ENCODE data around the gene LINGO4. TPM values are rescaled to one million over a fixed set of nuclear protein-coding genes. Genes with fewer than 3 reads are reported as not detected.
A peak's percentile ranks its signal among the peaks of the same experiment; 100 is the strongest.
"Not testable (repeated sequence)": the region's sequence is repeated elsewhere in the genome, so short reads cannot be mapped to it uniquely, and the experiment has no call there.

LINGO4 gene
- total RNA-seq, 2 donors from 2014 or later: 1.3 to 4.0 TPM

DNA sequence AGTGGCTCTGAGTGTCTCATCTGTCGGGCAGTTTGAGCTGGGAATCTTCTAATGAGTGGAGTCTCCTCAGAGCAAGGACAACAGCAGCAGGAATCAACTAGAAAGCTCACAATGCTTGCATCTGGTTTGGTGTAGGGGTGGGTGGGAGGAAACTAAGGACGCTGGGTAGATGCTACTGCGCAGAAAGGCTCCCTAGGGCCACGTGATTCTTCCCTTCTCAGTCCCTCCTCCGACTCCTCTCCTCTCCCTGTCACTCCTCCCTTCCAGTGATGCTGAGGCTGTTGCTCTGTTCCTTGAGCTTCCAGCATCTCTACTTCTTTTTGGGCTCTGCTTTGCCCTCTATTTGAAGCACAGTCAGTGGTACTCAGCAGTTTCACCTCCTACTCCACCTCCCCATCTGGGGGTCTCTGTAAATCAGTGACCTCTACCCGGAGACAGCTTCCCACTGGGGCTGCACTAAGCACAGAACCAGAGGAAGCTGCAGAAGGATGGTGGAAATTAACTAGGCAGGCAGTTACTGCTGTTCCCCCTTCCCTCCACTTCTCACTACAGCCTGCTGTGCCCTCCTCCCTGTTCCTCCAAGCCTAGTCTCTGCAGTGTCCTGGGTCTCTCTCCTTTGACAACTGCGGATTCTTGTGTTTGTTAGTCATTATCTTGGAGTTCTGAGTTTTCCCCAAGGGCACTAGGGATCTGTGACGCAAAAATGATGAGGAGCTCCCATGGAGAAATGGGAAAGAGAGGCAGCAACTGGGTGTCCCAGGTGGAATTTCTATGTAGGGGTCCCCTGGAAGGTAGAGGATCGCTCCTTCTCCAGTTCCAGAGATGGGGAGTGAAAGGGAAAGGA lies 5.8 kb downstream of the LINGO4 start:
- no peak for ATAC-seq (replicated peaks)
- peak overlapping the region; percentile 6 for H3K27ac Mint-ChIP-seq
- H3K27me3 Mint-ChIP-seq: no peaks in the 10 kb centered on the region
- peaks cover 1% of the 10 kb centered on the region for H3K36me3 Mint-ChIP-seq (ENCODE audit: low read depth)
- peaks cover 30% of the 10 kb centered on the region for H3K4me1 Mint-ChIP-seq
- H3K4me3 Mint-ChIP-seq: no peak overlapping the region
- H3K9me3 Mint-ChIP-seq: no peaks in the 10 kb centered on the region

GRCh38 chr1:151798571-151798970 lies 6.6 kb downstream of the LINGO4 start:
- Mint-ChIP-seq H3K27ac (no peak overlapping the region), H3K4me1 (peaks cover 28% of the 10 kb centered on the region), H3K9me3 (no peaks in the 10 kb centered on the region), H3K27me3 (no peaks in the 10 kb centered on the region), H3K4me3 (no peak overlapping the region), H3K36me3 (ENCODE audit: low read depth) (peaks cover 4% of the 10 kb centered on the region)
- peak; percentile 43 for ATAC-seq (replicated peaks)

GRCh38 chr1:151790940-151791651 lies 14.1 kb downstream of the LINGO4 start:
- H3K4me1 Mint-ChIP-seq: peaks cover 10% of the 10 kb centered on the region
- H3K27me3 Mint-ChIP-seq: no peaks in the 10 kb centered on the region
- peak overlapping the region; percentile 95 for H3K4me3 Mint-ChIP-seq
- peak overlapping the region; percentile 87 for H3K27ac Mint-ChIP-seq
- H3K36me3 Mint-ChIP-seq (ENCODE audit: low read depth): peaks cover 4% of the 10 kb centered on the region
- ATAC-seq (replicated peaks): peak; percentile 1
- no peaks in the 10 kb centered on the region for H3K9me3 Mint-ChIP-seq

DNA sequence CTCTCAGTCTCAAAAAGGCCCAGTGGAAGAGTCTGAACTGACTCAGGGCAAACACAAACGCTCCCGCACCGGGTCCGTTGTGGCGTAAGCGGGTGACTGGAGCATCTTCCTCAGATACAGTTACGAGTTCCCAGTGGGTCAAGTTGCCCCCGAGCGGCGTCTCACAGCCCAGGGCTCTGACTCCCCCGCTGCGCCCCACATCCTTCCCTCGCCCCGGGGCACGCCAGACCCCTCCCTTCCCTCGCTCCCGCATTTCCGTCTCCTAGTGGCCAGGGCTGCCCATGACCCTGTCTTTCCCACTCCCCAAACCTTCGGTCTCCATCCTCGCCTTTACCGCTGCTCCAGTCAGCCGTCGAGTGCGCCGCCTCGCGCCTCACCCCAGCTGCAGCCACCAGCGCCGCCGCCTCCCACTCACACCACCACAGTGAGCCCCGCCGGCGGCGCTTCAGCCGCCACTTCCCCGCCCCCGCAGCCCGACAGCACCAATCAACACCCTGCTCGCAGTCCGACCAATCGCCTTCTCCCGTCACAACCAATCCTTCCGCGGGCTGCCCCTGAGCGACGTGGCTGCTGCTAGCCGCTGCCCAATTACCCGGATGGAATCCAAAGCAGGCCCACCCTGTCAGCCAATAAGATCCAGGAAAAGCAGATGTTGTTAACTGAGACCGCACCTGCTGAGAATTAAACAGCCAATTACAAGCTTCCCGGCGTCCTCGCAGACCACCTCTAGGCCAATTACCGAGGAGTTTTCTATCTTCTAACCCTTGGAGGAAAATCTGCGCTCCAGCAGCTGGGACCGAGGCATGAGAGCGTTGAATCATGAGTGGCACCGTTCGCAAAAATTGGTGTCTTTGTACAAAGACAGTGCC lies 14.9 kb downstream of the LINGO4 start, which contains the start of gene TDRKH:
TDRKH (minus strand) TSS at position 430 of the 869 bp plus-strand sequence. CDS start 7,478 bp downstream, outside the sequence.
- peak within 1 kb of the TSS; percentile 95 for H3K4me3 Mint-ChIP-seq
- peaks cover 10% of the 10 kb centered on the region for H3K4me1 Mint-ChIP-seq
- H3K27me3 Mint-ChIP-seq: no peaks in the 10 kb centered on the region
- H3K9me3 Mint-ChIP-seq: no peaks in the 10 kb centered on the region
- peak within 1 kb of the TSS; percentile 87 for H3K27ac Mint-ChIP-seq
- peak; percentile 98 for ATAC-seq (replicated peaks)
- peaks cover 4% of the 10 kb centered on the region for H3K36me3 Mint-ChIP-seq (ENCODE audit: low read depth)

DNA sequence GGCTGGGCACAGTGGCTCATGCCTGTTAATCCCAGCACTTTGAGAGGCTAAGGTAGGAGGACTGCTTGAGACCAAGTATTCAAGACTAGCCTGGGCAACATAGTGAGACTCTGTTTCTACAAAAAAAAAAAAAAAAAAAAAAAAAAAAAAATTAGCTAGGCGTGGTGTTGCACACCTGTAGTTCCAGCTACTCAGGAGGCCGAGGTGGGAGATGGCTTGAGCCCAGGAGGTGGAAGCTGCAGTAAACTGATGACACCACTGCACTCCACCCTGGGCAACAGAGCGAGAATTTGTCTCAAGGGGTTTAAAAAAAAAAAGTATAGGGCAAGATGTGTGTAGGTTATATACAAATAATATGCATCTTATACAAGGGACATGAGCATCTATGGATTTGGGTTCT lies 17.5 kb downstream of the LINGO4 start:
- no peak for ATAC-seq (replicated peaks)
- no peaks in the 10 kb centered on the region for H3K36me3 Mint-ChIP-seq (ENCODE audit: low read depth)
- H3K4me1 Mint-ChIP-seq: peaks cover 10% of the 10 kb centered on the region
- no peaks in the 10 kb centered on the region for H3K9me3 Mint-ChIP-seq
- H3K27ac Mint-ChIP-seq: no peak overlapping the region
- H3K27me3 Mint-ChIP-seq: no peaks in the 10 kb centered on the region
- H3K4me3 Mint-ChIP-seq: no peak overlapping the region

DNA sequence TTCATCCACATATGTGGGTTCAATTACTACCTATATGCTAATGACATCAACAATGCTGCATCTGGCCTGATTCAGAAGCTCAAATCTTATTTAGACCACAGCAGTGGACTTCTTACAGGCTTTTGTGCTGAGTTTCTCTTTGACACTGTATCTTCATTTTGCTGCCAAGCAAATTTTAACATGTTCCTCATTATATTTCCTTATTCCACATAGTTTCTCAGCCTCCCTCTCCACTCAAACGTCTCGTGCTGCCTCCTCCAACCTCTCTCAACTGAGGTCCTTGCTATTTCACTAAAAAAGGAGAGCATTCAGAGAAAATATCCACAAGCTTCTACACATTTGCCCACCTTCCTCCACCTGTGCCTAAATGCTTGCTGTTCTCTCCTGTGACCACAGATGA lies 21.4 kb downstream of the LINGO4 start:
- H3K36me3 Mint-ChIP-seq (ENCODE audit: low read depth): peaks cover 32% of the 10 kb centered on the region
- H3K9me3 Mint-ChIP-seq: no peaks in the 10 kb centered on the region
- H3K4me1 Mint-ChIP-seq: peaks cover 3% of the 10 kb centered on the region
- H3K4me3 Mint-ChIP-seq: no peak overlapping the region
- ATAC-seq (replicated peaks): no peak
- no peak overlapping the region for H3K27ac Mint-ChIP-seq
- H3K27me3 Mint-ChIP-seq: no peaks in the 10 kb centered on the region

- no peak for ATAC-seq (replicated peaks)
- Mint-ChIP-seq H3K36me3 (ENCODE audit: low read depth) (peaks cover 42% of the 10 kb centered on the region), H3K27ac (no peak overlapping the region), H3K4me3 (no peak overlapping the region), H3K9me3 (no peaks in the 10 kb centered on the region), H3K27me3 (no peaks in the 10 kb centered on the region), H3K4me1 (no peaks in the 10 kb centered on the region)
Observed at GRCh38 chr1:151782741-151783140, 22.5 kb downstream of the LINGO4 start.

- not testable (repeated sequence) for H3K4me3 Mint-ChIP-seq; ATAC-seq (replicated peaks); H3K27me3 Mint-ChIP-seq; H3K4me1 Mint-ChIP-seq; H3K27ac Mint-ChIP-seq; H3K9me3 Mint-ChIP-seq
- peaks cover 46% of the 10 kb centered on the region for H3K36me3 Mint-ChIP-seq (ENCODE audit: low read depth)
Observed at GRCh38 chr1:151782026-151782425, 23.2 kb downstream of the LINGO4 start.

DNA sequence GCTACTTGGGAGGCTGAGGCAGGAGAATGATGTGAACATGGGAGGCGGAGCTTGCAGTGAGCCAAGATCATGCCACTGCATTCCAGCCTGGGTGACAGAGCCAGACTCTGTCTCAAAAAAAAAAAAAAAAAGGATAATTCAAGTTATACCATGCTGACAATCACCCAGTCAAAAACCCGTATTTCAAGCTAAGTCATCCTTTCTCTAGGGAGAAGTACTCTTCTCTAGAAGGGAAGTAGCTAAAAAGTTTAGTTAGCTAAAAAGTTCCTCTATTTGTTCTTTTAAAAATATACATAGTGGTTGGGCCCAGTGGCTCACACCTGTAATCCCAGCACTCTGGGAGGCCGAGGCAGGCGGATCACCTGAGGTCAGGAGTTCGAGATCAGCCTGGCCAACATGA lies 24.5 kb downstream of the LINGO4 start:
- not testable (repeated sequence) for H3K27ac Mint-ChIP-seq; H3K4me1 Mint-ChIP-seq; H3K9me3 Mint-ChIP-seq; H3K27me3 Mint-ChIP-seq; H3K4me3 Mint-ChIP-seq; ATAC-seq (replicated peaks)
- peaks cover 58% of the 10 kb centered on the region for H3K36me3 Mint-ChIP-seq (ENCODE audit: low read depth)

- Mint-ChIP-seq H3K4me1 (no peaks in the 10 kb centered on the region), H3K9me3 (no peaks in the 10 kb centered on the region), H3K27ac (peak overlapping the region; percentile 39), H3K27me3 (no peaks in the 10 kb centered on the region), H3K36me3 (ENCODE audit: low read depth) (peaks cover 67% of the 10 kb centered on the region), H3K4me3 (no peak overlapping the region)
- ATAC-seq (replicated peaks): no peak
Observed at GRCh38 chr1:151779852-151780251, 25.4 kb downstream of the LINGO4 start.

DNA sequence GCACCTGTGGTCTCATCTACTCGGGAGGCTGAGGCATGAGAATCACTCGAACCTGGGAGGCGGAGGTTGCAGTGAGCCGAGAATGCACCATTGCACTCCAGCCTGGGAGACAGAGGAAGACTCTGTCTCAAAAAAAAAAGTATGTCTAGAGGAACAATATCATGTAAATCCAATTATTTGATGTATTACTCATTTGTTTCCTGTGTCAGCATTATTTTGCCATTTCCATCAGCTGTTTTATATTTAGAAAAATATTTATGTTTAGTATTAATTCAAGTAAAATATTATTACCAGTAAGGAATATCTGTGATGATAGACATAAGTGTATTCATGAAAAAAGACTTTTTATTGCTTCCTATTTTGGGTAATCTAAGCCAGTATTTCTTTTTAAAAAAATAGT lies 27.9 kb downstream of the LINGO4 start:
- Mint-ChIP-seq H3K27me3 (no peaks in the 10 kb centered on the region), H3K9me3 (no peaks in the 10 kb centered on the region), H3K4me3 (no peak overlapping the region), H3K36me3 (ENCODE audit: low read depth) (peaks cover 85% of the 10 kb centered on the region), H3K4me1 (no peaks in the 10 kb centered on the region), H3K27ac (no peak overlapping the region)
- ATAC-seq (replicated peaks): no peak

- H3K4me1 Mint-ChIP-seq: no peaks in the 10 kb centered on the region
- ATAC-seq (replicated peaks): no peak
- no peaks in the 10 kb centered on the region for H3K9me3 Mint-ChIP-seq
- H3K27ac Mint-ChIP-seq: no peak overlapping the region
- H3K36me3 Mint-ChIP-seq (ENCODE audit: low read depth): peaks cover 83% of the 10 kb centered on the region
- no peaks in the 10 kb centered on the region for H3K27me3 Mint-ChIP-seq
- H3K4me3 Mint-ChIP-seq: no peak overlapping the region
Observed at GRCh38 chr1:151776665-151777062, 28.6 kb downstream of the LINGO4 start.

DNA sequence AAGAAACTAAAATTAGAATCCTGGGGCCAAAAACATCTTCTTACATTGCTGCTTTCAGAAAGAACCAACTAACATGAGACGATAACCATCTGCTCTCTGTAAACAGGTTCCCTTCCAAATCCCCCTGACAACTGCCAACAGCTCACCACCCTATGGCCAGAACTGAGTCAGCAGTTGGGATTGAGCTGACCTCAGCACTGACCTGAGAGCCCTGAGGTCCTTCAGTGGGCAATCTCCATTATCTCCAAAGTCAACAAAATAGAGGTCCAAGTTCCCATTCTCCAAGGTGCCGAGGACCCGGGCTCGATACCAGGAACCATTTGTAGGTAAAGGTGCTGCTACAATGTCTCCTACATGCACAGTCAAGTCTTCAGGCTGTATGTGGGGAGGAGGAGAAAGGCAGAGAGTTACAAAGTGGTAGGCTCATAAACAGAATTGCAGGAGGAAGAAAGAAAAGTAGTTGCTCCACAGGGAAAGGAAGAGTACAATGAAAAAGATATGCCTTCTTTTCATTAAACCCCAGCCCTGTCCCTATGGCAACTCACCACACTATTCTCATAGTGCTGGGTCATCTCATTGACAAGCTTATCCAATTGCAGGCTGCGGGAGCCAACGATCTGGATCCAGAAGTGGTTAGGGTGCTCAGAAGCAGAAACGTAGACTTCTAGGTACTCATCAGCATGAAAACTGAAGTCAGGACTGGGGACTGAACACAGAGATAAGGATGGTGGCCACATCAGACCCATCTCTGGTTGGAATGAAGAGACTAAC lies 29.1 kb downstream of the LINGO4 start:
- no peaks in the 10 kb centered on the region for H3K27me3 Mint-ChIP-seq
- no peak for ATAC-seq (replicated peaks)
- no peaks in the 10 kb centered on the region for H3K4me1 Mint-ChIP-seq
- no peak overlapping the region for H3K4me3 Mint-ChIP-seq
- no peak overlapping the region for H3K27ac Mint-ChIP-seq
- peaks cover 78% of the 10 kb centered on the region for H3K36me3 Mint-ChIP-seq (ENCODE audit: low read depth)
- H3K9me3 Mint-ChIP-seq: no peaks in the 10 kb centered on the region
